OCI-LY3 (cell line): ENCODE data around the gene CAMTA1.

Source experiments
- EZH2phosphoT487 ChIP-seq: fragments of 200-600 bp; shearing (Covaris generic); IDR thresholded peaks from 2 replicates; pipeline ENCODE4 v1.6.1; 2018; ENCODE audit warnings: antibody characterized with exemption, mixed run types, low read depth
- TF ChIP-seq, protein P1 (sequence below): fragments of 200-600, 300-600 bp; sonication (generic); IDR thresholded peaks from 2 replicates; pipeline ENCODE4 v1.5.1; 2014; ENCODE audit warnings: antibody characterized with exemption, low read length, low read depth

DNA sequence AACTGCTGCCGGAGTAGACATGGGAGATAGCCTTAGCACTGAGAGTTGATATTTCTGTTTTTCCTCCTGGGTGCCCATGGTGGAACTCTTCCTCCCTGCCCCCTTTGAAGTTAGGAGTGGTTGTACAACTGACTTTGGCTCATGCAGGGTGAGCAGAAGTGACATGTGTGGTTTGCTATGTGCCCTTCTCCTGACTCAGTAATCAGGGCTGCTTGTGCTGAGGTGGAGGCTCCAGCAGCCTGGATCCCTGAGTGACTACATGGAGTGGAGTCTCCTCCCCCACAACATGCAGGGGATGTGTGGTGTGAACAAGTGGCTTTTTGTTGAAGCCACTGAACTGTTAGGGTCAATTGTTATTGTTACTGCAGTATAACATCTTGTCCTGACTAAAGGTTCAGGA, 261.6 kb downstream of the CAMTA1 start:
- TF ChIP-seq, protein P1, sequence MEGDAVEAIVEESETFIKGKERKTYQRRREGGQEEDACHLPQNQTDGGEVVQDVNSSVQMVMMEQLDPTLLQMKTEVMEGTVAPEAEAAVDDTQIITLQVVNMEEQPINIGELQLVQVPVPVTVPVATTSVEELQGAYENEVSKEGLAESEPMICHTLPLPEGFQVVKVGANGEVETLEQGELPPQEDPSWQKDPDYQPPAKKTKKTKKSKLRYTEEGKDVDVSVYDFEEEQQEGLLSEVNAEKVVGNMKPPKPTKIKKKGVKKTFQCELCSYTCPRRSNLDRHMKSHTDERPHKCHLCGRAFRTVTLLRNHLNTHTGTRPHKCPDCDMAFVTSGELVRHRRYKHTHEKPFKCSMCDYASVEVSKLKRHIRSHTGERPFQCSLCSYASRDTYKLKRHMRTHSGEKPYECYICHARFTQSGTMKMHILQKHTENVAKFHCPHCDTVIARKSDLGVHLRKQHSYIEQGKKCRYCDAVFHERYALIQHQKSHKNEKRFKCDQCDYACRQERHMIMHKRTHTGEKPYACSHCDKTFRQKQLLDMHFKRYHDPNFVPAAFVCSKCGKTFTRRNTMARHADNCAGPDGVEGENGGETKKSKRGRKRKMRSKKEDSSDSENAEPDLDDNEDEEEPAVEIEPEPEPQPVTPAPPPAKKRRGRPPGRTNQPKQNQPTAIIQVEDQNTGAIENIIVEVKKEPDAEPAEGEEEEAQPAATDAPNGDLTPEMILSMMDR: no peak
- TF ChIP-seq EZH2phosphoT487: no peak
